Anterior cingulate cortex (tissue), 58 donors: ENCODE data around the gene LZTS3.
"Not testable (repeated sequence)": the region's sequence is repeated elsewhere in the genome, so short reads cannot be mapped to it uniquely, and the experiment has no call there.

ENCODE experiments used
- DNase-seq, 58 donors: peaks; one replicate each; lab custom pipeline; 2025; lab: John Stamatoyannopoulos, UW

The LZTS3 gene

DNA sequence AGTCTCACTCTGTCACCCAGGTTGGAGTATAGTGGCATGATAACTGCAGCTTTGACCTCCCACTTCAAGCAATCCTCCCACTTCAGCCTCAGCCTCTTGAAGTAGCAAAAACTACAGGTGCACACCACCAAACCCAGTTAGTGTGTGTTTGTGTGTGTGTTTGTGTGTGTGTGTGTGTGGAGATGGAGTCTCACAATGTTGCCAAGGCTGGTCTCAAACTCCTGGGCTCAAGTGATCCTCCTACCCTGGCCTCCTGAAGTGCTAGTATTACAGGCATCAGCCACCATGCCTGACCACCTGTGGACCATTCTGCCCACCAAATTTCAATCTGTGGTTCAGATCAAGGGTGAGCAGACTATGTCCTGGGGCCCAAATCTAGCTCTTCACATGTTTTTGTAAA, 22.4 kb downstream of the LZTS3 start:
- no peak for DNase-seq

DNA sequence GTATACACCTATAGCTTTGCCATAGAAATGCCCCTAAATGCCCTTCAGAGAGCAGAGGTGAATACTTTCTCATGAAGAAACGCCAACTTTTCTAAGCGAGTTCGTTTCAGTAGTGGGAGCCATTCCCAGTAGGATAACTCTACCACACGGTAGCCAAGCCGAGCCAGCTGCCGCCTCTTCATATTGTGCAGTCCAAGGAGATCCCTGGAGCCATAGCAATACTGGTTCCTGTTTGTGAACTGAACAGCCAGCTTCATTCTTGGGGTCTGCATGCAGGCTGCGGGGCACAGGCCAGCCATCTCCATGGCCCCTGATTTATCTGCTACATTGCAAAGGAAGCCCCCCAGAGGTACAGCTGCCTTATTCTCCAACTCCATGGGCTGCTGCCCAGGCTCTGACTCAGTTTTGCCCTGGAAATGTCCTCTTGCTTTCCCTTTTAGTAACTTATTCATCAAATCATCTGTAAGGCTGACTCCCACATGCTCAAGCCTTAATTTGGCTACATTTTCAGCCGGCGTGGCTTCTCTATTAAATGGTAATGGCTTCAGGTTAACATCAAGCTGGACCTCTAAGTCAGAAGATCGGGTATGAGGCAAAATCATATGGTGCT, 26.5 kb downstream of the LZTS3 start:
- DNase-seq: peak in 7 of 58 donors; percentile 9 to 47 (median 24)

DNA sequence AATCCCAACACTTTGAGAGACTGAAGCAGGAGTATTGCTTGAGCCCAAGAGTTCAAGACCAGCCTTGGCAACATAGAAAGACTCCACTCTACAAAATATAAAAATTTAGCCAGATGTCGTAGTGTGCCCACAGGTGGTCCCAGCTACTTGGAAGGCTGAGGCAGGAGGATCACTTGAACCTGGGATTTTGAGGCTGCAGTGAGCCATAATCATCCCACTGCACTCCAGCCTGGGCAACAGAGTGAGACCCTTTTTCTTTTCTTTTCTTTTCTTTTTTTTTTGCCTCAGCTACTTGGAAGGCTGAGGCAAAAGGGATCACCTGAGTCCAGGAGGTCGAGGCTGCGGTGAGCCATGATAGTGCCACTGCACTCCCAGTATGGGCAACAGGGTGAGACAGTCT, 31.6 kb downstream of the LZTS3 start:
- DNase-seq: no peak

DNA sequence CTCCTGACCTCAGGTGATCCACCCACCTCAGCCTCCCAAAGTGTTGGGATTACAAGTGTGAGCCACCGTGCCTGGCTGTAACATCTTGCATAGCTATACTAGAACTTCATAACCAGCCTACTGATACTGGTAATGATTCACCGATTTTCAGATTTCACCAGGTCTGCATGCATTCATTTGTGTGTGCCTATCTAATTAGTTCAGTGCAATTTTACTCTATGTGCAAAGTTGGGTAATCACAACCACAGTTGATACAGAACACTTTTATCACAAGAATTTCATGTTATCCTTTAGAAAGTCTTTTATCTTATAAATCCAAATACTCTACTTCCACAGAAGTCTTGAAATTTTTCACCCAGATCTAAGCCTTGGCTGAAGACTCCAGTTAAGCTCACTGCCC, 35.9 kb downstream of the LZTS3 start:
- DNase-seq: no peak

- DNase-seq: no peak
These were observed 37.8 kb downstream of the LZTS3 start for GRCh38 chr20:3135507-3136070.

- no peak for DNase-seq
These were observed 39.2 kb downstream of the LZTS3 start for GRCh38 chr20:3134151-3134550.

DNA sequence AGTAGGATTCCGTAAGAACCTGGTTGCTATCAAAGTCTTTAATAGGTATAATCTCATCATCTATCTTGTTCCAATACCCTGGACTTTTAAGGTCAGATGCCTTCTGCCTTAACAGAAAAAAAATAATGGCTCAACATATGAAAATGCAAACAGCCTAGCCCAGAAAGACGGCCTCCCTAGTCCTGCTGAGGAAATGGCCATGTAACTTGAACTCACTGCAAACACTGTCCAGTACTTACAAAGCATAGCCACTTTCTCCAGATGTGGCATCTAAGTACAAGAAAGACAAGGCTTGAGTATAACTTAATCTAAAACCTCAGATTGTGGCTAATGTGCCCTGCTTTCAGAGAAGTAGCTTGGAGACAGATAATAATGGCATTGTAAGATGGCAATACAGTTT, 40.2 kb downstream of the LZTS3 start:
- DNase-seq: no peak

GRCh38 chr20:3130051-3130600, 43.2 kb downstream of the LZTS3 start:
- DNase-seq: no peak

GRCh38 chr20:3129094-3129493, 44.3 kb downstream of the LZTS3 start:
- no peak for DNase-seq

- no peak for DNase-seq
These were observed 44.9 kb downstream of the LZTS3 start for GRCh38 chr20:3128275-3128984.

- no peak for DNase-seq
These were observed 46.9 kb downstream of the LZTS3 start for GRCh38 chr20:3126527-3126859.

GRCh38 chr20:3125776-3126526, 47.4 kb downstream of the LZTS3 start:
- not testable (repeated sequence) for DNase-seq

- not testable (repeated sequence) for DNase-seq
These were observed 48.4 kb downstream of the LZTS3 start for GRCh38 chr20:3124773-3125560.

- not testable (repeated sequence) for DNase-seq
These were observed 49.2 kb downstream of the LZTS3 start for GRCh38 chr20:3124163-3124562.

GRCh38 chr20:3123542-3123941, 49.8 kb downstream of the LZTS3 start:
- DNase-seq: no peak

- no peak for DNase-seq
These were observed 51.3 kb downstream of the LZTS3 start for GRCh38 chr20:3121955-3122610.

DNA sequence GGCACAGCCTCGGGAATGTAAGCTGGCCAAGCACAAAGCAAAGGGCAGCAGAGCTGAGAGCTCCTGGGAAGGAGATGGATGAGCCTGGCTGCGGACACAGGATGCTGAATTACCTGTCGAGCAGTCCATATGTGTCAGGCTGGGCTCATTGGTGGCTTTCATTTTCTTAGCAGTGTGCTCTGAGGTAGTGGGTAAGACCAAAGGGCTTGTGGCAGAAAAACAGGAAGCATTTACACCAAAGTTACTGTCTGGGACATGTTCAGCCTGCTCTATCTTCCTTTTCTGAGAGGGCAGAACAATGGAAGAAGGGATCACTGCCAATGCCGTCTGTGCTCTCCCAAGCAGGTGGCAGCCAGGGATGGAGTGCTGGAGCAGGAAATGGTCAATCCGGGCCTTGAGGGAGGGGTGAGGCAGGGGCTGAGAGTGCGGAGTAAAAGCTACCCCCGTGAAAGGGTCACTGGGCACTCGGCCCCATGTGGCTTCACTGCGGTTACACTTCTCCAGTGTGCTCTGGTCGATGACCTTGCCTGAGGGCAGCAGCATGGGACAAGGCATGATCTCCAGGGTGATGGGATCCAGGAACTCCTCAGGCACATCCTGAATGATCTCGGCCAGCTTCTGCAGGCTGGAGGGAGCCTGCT, 52.0 kb downstream of the LZTS3 start:
- DNase-seq: no peak

DNA sequence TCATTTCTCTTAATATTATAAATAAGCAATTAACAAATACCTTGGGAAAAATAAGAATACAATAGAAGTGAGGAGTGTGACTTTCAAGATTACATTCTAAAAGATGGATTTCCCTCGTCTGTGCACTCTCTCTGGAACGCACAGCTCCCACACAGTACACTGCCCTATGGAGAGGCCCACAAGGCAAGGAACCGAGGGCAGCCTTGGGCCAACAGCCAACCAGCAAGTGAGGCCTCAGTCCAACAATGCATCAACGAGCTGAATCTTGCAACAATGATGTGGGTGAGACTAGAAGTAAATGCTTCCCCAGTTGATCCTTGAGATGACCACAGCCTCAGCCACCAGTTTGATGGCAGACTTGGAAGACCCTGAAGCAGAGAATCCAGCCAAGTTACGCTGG, 54.3 kb downstream of the LZTS3 start:
- DNase-seq: no peak

DNA sequence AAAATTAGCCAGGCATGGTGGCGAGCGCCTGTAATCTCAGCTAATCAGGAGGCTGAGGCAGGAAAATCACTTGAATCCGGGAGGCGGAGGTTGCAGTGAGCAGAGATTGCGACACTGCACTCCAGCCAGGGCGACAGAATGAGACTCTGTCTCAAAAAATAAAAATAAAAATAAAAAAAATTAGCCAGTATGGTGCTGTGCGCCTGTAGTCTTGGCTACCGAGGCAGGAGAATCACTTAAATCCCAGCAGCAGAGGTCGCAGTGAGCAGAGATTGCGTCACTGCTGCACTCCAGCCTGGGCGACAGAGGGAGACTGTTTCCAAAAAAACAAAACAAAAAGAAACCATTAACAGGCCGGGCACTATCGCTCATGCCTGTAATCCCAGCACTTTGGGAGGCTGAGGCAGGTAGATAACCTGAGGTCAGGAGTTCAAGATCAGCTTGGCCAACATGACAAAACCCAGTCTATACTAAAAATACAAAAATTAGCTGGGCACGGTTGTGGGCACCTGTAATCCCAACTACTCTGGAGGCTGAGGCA, 55.4 kb downstream of the LZTS3 start:
- DNase-seq: peak in 39 of 58 donors; percentile 4 to 72 (median 34)
